DMS153 treated with DMSO at 0.1 percent for 48 hours (cell line): Measurements from ENCODE around the gene PPP5C.
A peak's percentile ranks its signal among the peaks of the same experiment; 100 is the strongest.
"Not testable (repeated sequence)": the region's sequence is repeated elsewhere in the genome, so short reads cannot be mapped to it uniquely, and the experiment has no call there.

Experiments used
- DNase-seq: peaks from one replicate; lab custom pipeline; 2025; ENCODE audit not compliant: unreplicated experiment; lab: John Stamatoyannopoulos, UW

The PPP5C gene

GRCh38 chr19:46428239-46429135 is 81.6 kb downstream of the PPP5C start, which contains the start of gene PNMA8C:
Gene PNMA8C (minus strand): TSS chr19:46428936. CDS start chr19:46428359, 577 bp downstream.
- DNase-seq: peak; percentile 10

GRCh38 chr19:46429999-46430398 is 83.1 kb downstream of the PPP5C start:
- DNase-seq: no peak

- no peak for DNase-seq
Measured at GRCh38 chr19:46431824-46432223, 84.9 kb downstream of the PPP5C start.

GRCh38 chr19:46433470-46433869 is 86.6 kb downstream of the PPP5C start:
- DNase-seq: not testable (repeated sequence)

- DNase-seq: no peak
Measured at GRCh38 chr19:46435009-46435408, 88.1 kb downstream of the PPP5C start.

- DNase-seq: not testable (repeated sequence)
Measured at GRCh38 chr19:46435689-46436088, 88.8 kb downstream of the PPP5C start.
